Measurements from ENCODE around the gene FIS1.

DNA sequence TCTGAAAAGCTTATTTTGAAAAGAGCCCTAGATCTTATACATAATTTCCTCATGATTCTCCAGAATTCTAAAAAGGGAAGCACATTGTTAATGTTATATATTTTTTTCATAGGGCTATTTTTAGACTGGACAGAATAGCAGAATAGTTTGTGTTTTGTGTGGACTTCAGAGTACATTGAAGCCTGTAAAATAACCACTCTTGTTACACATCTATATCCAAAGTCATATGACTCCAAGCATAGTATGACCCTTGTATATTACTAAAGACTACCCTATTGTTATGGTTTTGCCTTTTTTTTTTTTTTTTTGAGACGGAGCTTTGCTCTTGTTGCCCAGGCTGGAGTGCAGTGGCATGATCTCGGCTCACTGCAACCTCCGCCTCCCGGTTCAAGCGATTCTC, 26.1 kb upstream of the FIS1 start:
- TF ChIP-seq, protein P1, sequence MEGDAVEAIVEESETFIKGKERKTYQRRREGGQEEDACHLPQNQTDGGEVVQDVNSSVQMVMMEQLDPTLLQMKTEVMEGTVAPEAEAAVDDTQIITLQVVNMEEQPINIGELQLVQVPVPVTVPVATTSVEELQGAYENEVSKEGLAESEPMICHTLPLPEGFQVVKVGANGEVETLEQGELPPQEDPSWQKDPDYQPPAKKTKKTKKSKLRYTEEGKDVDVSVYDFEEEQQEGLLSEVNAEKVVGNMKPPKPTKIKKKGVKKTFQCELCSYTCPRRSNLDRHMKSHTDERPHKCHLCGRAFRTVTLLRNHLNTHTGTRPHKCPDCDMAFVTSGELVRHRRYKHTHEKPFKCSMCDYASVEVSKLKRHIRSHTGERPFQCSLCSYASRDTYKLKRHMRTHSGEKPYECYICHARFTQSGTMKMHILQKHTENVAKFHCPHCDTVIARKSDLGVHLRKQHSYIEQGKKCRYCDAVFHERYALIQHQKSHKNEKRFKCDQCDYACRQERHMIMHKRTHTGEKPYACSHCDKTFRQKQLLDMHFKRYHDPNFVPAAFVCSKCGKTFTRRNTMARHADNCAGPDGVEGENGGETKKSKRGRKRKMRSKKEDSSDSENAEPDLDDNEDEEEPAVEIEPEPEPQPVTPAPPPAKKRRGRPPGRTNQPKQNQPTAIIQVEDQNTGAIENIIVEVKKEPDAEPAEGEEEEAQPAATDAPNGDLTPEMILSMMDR (IDR thresholded peaks at IDR 0.05): no peak
- TF ChIP-seq POLR2A (IDR thresholded peaks at IDR 0.05): no peak
- no peak for TF ChIP-seq POLR2AphosphoS5 (IDR thresholded peaks at IDR 0.05)
